Psoas muscle (tissue), 8 donors: ENCODE data around the gene RASAL2. TPM values are rescaled to one million over a fixed set of nuclear protein-coding genes. Genes with fewer than 3 reads are reported as not detected.

ENCODE experiments used
- ATAC-seq, 4 donors: fragments of 200-7000 bp; cut with Tn5 transposase; one replicate each; pipeline ENCODE4 v1.9.1; 2020; ENCODE audit warnings: moderate library complexity in 3 of 4, mild to moderate bottlenecking in 2 of 4
- DNase-seq, 2 donors: peaks; one replicate each; pipeline ENCODE4 v3.0.0-alpha.2; 2020
- H3K27ac ChIP-seq: fragments of 200-600 bp; one replicate; pipeline ENCODE4 v1.8.0; 2022
- H3K27me3 ChIP-seq, 3 donors: fragments of 200-600 bp in 1 of 3; one replicate each; pipeline versions ENCODE4 v1.6.1 to v1.8.0; 2013 to 2022; ENCODE audit warnings: low read length in 2 of 3, mild to moderate bottlenecking in 2 of 3, moderate library complexity in 1 of 3; ENCODE audit not compliant: insufficient read depth in 3 of 3
- H3K36me3 ChIP-seq, 2 donors: fragments of 200-600 bp in 1 of 2; one replicate each; pipeline versions ENCODE4 v1.6.1 to v1.8.0; 2013 to 2022; ENCODE audit warnings: low read depth in 1 of 2, mild to moderate bottlenecking in 1 of 2, moderate library complexity in 1 of 2; ENCODE audit not compliant: insufficient read depth in 1 of 2
- H3K4me1 ChIP-seq: fragments of 200-600 bp; one replicate; pipeline ENCODE4 v1.8.0; 2022
- H3K4me3 ChIP-seq: fragments of 200-600 bp; one replicate; pipeline ENCODE4 v1.8.0; 2022; ENCODE audit warnings: mild to moderate bottlenecking
- H3K9me3 ChIP-seq: fragments of 200-600 bp; one replicate; pipeline ENCODE4 v1.8.0; 2022
- WGBS, 3 donors: extraction: QIAGEN DNeasy Blood & Tissue Kit; methylation state at CpG; one replicate each; pipeline versions ENCODE4 v1.1.6 to v1.1.7; 2013; 5-methylcytosine and 5-hydroxymethylcytosine counted together
- intact Hi-C, 2 donors: fragments of 100-400 bp; cut with DNase I; formaldehyde crosslinking; loops; one replicate each; pipeline versions ENCODE4 v1.11.0 to v1.14.2; 2022
- polyA plus RNA-seq, 3 donors: library from polyadenylated mRNA; stranded (reverse); fragments of 200-250 nt; gene quantifications; one replicate each; pipeline ENCODE4 v1.2.3, GENCODE V29; 2013
- total RNA-seq, 4 donors: library from RNA; stranded (reverse); fragmentation: NEBNext Ultra II Directional in 2 of 4; extraction: Animal tissue kit (Norgen Biotek cat#: 25700) in 2 of 4; gene quantifications; one replicate each; pipeline versions ENCODE4 v1.2.1 to v1.2.4, GENCODE V29; 2021 to 2023
- TF ChIP-seq, protein P1 (sequence below): fragments of 200-600 bp; IDR thresholded peaks from one replicate; pipeline ENCODE4 v1.8.0; 2022; ENCODE audit warnings: antibody characterized with exemption
- donor health status: healthy with polysubstance abuse.
- donor health status: DM: no; HTN: no; CAD: no; lungs with moderate emphysema.
- donor health status: Bipolar disorder and iron deficiency.
- donor health status: healthy.
- donor health status: DM: yes; HTN: yes; CAD: no.
- donor health status: DM: no; HTN: no; CAD: no.
- donor health status: DM: no; HTN: no; CAD: no.
- donor health status: DM: yes; HTN: yes; CAD: no.

RASAL2 gene
- total and polyA plus RNA-seq, 7 donors = 1.9 to 42.1 (median 5.5) TPM

DNA sequence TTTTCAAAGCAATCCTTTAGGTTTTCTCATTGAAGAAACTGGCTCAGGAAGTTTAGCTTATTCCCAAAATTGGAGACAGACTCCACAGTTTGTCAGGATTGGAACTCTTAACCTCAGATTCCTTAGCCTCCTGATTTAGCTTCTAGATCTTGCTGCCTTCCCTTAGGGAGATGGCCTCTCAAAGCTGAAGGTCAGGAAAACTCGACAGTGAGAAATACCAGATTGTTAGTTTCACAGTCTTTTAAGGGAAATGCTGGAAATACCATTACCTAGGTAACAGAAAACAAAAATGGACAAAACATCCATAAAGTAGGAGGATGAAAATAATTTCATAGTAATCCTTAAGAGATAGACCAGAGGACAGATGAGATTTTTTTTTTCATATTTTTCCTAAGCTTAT, 7.8 kb downstream of the RASAL2 start:
- Histone ChIP-seq H3K36me3 (no peaks in the 10 kb centered on the region), H3K4me3 (no peak overlapping the region), H3K27ac (no peak overlapping the region), H3K4me1 (peaks cover 11% of the 10 kb centered on the region), H3K27me3 (no peaks in the 10 kb centered on the region), H3K9me3 (no peaks in the 10 kb centered on the region)
- ATAC-seq (no peak), DNase-seq (no peak)
- WGBS, 3 donors = 22 to 48% (median 40%) methylated on average over 1 of the region's 1 CpG
- intact Hi-C loops = no loop called here
- TF ChIP-seq, protein P1, sequence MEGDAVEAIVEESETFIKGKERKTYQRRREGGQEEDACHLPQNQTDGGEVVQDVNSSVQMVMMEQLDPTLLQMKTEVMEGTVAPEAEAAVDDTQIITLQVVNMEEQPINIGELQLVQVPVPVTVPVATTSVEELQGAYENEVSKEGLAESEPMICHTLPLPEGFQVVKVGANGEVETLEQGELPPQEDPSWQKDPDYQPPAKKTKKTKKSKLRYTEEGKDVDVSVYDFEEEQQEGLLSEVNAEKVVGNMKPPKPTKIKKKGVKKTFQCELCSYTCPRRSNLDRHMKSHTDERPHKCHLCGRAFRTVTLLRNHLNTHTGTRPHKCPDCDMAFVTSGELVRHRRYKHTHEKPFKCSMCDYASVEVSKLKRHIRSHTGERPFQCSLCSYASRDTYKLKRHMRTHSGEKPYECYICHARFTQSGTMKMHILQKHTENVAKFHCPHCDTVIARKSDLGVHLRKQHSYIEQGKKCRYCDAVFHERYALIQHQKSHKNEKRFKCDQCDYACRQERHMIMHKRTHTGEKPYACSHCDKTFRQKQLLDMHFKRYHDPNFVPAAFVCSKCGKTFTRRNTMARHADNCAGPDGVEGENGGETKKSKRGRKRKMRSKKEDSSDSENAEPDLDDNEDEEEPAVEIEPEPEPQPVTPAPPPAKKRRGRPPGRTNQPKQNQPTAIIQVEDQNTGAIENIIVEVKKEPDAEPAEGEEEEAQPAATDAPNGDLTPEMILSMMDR = no peak

DNA sequence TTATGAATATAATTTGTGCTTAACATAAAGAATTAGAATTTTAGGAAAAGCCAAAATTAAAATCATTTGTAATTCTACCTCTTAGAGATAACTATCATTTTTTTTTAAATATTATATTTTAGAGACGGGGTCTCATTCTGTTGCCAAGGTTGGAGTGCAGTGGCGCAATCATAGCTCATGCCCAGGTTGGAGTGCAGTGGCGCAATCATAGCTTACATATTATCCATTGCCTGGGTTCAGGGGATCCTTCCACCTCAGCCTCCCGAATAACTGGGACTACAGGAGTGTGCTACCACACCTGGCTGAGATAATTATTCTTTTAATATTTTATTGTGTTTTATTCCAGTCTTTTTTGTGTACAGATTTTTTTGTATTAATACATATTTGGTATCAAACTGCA, 8.3 kb downstream of the RASAL2 start:
- TF ChIP-seq, protein P1 = no peak
- no peaks in the 10 kb centered on the region for H3K9me3 ChIP-seq
- ATAC-seq = no peak
- H3K27me3 ChIP-seq = no peaks in the 10 kb centered on the region
- H3K4me3 ChIP-seq = no peak overlapping the region
- DNase-seq = no peak
- no peak overlapping the region for H3K27ac ChIP-seq
- WGBS, 3 donors = 87 to 96% (median 89%) methylated on average over 4 of the region's 4 CpGs
- peaks cover 11% of the 10 kb centered on the region for H3K4me1 ChIP-seq
- intact Hi-C loops = no loop called here
- no peaks in the 10 kb centered on the region for H3K36me3 ChIP-seq

DNA sequence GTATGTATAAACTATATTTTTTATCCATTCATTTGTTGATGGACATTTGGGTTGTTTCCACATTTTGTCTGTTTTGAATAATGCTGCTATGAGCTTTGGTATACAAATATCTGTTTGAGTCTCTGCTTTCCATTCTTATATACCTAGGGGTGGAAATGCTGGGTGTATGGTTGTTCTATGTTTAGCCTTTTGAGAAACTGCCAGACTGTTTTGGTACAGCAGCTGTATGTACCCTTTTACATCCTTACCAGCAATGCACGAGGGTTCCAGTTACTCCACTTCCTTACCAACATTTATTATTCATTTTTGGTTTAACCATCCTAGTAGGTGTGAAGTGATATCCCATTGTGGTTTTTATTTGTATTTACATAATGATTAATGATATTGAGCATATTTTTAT, 13.9 kb downstream of the RASAL2 start:
- intact Hi-C loops = loop anchor here in 1 of 2 donors (5.0 kb wide), 1 partner anchor 39 kb away; no protein-coding TSS in a partner anchor
- H3K27me3 ChIP-seq = no peaks in the 10 kb centered on the region
- H3K9me3 ChIP-seq = no peaks in the 10 kb centered on the region
- no peak overlapping the region for H3K27ac ChIP-seq
- peaks cover 2% of the 10 kb centered on the region for H3K4me1 ChIP-seq
- 61 to 72% (median 67%) methylated on average over 1 of the region's 1 CpG for WGBS, 3 donors
- TF ChIP-seq, protein P1 = no peak
- no peak overlapping the region for H3K4me3 ChIP-seq
- no peak for DNase-seq
- no peak for ATAC-seq
- no peaks in the 10 kb centered on the region for H3K36me3 ChIP-seq

DNA sequence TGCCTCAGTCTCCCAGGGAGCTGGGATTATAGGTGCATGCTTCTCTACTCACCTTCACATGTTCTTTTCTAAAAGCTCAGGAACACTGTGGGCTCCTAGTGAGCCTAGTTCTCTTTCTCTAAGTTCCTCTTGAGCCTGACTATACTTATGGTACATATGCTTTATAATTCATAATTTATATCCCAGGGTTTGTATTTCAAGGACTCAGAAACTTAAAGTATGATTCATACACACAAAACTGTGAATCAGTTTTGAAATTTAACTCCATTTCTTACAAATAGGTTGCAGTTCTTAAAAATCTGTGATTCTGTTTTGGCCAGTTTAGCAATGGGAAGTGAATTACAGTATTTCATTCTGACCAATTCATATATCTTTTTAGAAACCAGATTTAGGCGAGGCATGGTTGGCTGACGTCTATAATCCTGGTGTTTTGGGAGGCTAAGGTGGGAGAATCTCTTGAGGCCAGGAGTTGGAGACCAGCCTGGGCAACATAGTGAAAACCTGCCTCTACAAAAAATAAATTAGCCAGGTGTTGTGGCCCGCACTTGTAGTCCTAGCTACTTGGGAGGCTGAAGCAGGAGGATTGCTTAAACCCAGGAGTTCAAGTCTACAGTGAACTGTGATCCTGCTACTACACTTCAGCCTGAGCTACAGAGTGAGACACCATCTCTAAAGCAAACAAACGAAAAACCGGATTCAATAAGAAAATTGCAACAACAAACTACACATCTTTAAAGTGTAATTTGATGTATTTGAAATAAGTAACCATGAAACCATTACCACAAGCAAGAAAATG, 15.6 kb downstream of the RASAL2 start:
- 80 to 83% (median 82%) methylated on average over 5 of the region's 5 CpGs for WGBS, 3 donors
- DNase-seq (no peak), ATAC-seq (no peak)
- TF ChIP-seq, protein P1 = no peak
- Histone ChIP-seq H3K27ac (no peak overlapping the region), H3K4me3 (no peak overlapping the region), H3K9me3 (no peaks in the 10 kb centered on the region), H3K4me1 (peaks cover 2% of the 10 kb centered on the region), H3K27me3 (no peaks in the 10 kb centered on the region), H3K36me3 (no peaks in the 10 kb centered on the region)
- intact Hi-C loops = loop anchor here in 1 of 2 donors (5.0 kb wide), 1 partner anchor 38 kb away; no protein-coding TSS in a partner anchor
